Measurements from ENCODE around the gene ALDH8A1.

The ALDH8A1 gene

GRCh38 chr6:134870677-134871498 is 79.0 kb downstream of the ALDH8A1 start:
- DNase-seq (ENCODE audit: low spot score) = no peak

- no peak for DNase-seq (ENCODE audit: low spot score)
Observed at GRCh38 chr6:134868812-134869211, 81.1 kb downstream of the ALDH8A1 start.
